Astrocyte of the hippocampus (primary cell): ENCODE results near the gene BTBD2.

Source experiments
- DNase-seq: peaks from one replicate; pipeline ENCODE4 v3.0.0; 2011; ENCODE audit warnings: low read depth, low spot score

BTBD2 gene

DNA sequence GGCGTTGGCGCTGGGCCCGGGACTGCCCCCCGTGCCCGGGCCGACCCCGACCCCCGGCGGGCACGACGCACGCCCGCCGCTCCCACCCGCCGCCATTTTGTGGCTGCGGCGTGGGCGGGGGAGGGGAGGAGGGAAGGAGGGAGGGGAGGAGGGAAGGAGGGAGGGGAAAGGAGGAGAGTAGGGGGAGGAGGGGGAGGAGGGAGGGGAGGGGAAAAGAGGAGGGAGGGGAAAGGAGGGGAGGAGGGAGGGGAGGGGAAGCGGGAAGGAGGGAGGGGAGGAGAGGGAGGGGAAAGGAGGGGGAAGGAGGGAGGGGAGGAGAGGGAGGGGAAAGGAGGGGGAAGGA, at the start of gene BTBD2:
Gene BTBD2, minus strand, starts transcription at position 107 of the 343 bp plus-strand sequence. Its CDS starts 11 bp downstream, at position 96.
- peak; percentile 78 for DNase-seq

DNA sequence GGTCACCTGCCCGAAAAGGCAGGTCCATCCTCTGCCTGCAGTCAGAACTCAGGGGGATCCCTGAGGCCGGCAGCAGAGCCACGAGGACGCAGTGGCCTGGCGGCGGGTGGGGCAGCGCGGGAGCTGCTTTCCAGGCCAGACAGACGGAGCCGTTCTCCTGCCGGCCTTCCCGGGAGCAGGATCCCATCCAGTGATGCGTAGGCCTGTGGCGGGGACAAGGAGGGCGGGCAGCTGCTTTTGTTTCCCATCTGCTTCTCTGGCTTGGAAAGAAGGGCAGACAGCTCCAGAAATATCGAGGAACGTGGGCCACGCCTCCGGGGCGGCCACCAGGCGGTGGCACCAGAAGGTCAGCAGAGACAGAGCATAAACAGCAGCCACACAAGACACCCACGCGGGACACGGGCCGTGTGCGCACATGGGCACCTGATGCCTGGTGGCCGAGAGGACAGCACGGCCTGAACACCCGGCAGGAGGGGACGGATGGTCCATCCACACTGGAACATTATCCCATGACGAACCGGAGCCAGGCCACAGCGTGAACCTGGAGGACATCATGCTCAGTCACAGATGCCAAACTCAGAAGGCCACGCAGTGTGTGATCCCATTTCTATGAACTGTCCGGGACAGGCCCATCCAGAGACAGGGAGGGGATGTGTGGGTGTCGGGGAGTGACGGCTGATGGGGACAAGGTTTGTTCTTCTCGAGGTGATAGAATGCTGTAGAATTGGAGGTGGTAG, 49.4 kb upstream of the BTBD2 start:
- no peak for DNase-seq

DNA sequence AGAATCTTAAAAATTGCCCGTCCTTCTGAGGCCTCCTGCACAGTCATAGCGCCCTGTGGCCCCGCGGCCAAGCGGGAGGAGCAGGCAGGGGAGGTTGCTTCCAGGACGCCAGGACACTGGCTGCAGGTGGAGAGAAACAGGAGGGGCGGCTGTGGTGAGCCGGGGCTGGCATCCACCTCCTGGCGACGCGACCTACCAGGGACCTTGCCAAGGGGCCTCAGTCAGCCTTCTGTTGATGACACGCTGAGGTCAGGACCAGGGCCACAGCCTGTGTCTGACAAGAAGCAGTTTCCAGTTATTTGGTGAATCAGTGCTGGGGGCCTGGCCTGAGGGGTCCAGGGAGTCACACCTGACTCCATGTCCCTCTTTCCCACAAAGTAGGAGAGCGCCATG, 48.9 kb upstream of the BTBD2 start:
- no peak for DNase-seq

DNA sequence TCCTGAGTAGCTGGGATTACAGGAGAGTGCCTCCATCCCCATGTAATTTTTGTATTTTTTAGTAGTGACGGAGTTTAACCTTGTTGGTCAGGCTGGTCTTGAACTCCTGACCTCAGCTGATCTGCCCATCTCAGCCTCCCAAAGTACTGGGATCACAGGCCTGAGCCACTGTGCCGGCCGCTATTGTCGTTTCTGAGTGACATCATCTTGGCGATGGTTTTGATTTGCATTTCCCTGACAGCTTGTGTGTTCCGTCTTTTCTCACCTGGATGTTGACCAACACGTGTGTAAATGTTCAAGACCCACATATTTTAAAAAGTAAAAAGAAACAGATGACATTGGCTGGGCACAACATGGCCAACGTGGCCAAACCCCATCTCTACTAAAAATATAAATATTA, 48.3 kb upstream of the BTBD2 start:
- no peak for DNase-seq

DNA sequence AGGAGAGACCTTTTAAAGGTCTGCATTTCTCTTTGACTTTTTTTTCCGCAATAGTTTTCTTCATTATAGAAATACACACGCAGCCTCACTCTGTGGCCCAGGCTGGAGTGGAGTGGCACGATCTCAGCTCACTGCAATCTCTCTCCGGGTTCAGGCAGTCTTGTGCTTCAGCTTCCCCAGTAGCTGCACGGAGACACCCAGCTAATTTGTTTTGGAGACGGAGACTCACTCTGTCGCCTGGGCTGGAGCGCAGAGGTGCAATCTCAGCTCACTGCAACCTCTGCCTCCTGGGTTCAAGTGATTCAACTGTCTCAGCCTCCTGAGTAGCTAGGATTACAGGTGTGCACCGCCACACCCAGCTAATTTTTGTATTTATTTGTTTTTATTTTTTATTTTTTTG, 47.3 kb upstream of the BTBD2 start:
- no peak for DNase-seq

DNA sequence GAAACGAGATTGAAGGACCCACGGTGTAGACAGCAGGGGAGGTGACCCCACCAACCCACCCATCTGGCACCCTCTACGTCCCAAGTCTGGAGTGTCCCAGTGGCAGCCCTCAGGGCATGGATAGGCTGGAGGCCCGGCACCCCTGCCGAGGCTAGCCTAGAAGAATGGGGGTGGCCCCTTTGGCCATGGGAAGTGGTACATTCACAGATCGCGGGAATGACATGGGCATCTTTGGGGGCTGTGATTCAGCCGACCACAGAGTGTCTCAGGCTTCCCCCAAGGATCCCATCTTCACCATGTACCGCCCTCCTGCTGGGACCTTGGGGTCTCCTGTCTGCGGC, 46.8 kb upstream of the BTBD2 start:
- DNase-seq = no peak

DNA sequence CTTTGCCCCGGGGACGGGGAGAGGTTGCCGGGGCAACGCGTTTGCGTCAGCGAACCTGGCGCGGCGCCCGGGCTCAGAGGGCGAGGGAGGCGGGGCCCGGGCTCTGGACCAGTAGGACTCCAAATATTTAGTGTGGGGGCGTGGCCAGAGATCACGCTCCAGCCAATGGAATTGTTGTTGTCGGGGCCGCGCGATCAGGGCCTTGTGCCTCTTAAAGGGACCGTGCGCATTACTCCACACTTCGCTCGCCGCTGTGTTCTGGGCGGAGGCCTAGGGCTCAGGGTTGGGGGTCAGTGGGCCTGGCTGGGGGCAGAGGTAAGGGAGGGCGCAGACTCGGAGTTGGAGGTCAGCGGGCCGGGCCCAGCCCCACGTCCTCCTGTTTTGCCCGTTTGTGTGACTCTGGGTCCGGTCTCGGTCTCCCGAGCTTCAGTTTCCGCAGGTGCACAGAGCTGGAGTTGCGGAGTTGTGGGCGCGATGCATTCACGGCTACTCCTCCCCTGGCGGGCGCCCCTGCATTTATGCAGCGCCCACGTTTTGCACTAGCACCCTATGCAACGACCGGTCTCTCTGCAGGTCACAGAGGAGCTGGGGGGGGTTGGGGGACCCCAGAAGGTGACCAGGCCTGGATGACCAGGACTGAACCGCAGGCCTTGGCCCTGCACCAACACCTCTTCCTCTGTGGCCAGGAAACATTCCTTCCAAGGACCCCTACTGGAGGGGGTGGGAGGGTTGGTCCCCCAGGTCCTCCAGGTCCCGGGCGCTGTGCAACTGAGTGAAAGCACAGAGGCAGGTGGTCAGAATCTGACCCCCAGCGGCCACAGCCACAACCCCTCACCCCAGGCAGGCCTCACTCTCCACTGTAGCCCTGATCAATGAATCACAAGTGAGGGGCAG, 46.2 kb upstream of the BTBD2 start:
- peak; percentile 100 for DNase-seq

DNA sequence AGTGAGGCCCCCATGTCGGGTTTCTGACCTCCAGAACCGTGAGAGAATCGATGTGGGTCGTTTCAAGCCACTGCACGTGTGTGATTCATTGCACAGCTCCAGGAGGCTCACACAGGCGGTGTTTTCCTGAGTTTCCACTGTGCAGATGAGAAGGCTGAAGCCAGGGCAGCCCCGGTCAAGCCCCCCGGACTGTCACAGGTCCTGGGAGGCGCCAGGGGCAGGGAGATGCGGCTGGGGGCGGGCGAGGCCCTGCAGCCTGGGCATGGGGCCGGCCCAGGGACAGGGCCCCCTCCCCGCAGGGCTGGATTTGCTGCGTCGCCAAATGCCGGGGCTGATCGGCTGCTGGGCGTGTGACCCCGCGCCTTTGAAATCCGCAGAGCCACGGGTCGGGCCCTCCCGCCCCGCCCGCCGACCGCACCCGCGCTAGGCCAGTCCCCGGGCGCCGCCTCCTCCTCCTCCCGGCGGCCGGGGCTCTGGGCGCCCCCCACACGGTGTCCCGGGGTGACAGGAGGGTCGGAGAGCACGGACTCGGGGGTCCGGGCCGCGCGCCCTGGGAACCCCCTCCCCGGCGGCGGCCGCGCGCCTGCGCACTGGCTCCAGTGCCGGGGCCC, 45.5 kb upstream of the BTBD2 start:
- no peak for DNase-seq

DNA sequence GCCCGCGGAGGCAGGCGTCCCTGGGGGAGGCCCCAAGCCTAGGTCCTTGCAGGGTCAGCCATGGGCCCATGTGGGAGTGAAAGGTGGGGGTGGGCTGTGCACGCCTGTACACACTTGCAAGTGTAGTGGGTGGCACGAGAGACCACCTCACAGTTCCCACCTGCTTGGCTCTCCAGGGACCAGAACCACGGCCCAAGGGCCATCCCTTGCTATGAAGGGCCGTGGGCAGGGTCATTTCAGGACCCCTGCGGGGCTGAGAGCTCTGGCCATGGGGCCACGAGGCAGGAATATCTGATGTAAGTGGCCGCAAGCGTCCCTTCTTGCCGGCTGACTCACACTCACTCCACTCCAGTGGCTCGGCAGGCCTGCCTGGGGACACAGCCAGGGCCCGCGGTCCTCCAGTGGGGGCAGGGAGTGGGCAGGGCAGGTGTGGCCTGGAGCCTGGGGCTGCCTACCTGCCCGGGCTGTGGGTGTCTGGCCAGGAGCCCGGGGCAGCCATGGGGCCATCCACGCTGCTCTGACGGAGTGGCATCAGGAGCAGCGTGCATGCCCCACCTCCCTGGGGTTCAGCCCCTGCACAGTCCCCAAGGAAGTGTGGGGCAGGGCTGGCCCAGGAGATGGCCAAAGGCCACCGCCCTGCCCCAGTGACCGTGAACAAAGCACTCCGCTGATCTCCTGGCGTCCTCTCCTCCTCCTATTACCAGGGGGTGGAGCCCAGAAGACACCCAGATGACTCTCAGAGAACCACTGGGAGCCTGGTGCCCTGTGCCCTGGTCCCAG, 44.1 kb upstream of the BTBD2 start:
- DNase-seq = peak; percentile 82

DNA sequence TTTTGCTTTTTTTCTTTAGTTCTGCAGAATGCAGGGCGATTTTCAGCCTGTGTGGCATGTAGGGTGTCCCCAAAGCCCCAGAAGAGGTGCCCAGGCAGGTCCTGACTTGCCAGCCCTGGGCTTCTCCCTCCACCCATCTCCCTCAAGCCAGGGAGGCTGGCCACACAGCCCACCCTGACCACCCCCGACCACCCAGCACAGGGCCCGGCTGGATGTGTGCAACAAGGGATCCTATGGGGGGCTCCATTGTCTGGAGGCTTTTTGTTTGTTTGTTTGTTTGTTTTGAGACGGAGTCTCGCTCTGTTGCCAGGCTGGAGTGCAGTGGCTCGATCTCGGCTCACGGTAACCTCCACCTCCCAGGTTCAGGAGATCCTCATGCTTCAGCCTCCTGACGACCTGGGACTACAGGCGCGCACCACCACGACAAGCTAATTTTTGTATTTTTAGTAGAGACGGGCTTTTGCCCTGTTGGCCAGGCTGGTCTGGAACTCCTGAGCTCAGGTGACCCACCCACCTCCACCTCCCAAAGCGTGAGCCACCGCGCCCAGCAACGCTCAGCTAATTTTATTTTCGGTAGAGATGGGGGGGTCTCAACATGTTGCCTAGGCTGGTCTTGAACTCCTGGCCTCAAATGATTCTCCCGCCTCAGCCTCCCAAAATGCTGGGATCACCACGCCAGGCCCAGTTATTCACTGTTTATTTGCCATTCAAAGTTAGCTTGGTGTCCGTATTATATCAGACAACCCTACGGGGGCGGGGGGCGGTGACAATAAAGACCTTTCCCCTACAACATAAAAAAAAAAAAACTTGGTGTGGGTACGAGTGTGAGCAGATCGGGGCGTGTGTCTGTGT, 43.3 kb upstream of the BTBD2 start:
- DNase-seq = no peak

DNA sequence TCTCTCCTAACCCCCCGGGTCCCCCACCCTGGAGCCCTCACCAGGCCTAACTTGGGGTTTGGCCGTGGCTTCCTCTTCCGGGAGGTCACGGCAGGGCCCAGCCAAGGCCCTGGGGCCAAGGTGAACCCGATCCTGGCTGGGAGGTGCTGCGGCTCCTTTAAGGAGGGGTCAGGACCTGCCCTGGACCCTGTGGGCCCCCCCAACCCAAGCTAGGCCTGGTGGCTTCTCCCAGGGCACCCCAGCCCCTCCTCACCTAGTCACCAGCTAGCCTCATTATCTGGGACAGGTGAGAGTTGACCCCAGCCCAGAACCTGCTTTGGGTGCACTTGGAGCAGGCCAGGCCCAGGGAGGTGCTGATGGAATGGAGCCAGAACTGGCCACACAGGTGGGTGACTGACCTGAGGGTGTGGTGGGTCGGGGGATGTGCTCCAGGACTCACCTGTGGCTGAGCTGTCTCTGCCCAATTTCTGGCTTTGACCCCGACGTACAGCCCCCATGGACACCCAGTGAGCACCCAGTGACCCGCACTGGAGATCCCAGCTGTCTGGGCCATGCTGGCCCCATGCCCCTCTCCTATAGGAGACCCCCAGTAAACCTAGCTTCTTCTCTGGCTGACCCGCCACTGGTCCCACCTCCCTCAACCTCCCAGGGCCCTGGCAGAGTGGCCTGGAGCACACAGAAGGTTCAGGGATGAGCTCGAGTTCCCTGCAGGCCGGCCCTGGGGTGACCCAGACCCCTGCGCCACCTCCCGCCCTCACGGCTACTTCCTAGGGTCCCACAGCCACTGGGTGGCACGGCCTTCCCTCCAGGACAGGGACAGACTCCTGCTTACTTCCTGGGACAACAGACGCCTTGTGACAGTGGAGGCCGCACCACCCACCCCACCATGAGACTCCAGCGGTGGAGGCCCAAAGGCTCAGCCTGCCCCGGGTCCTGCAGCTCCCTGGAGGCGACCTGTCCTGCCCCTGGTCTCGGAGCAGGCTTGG, 42.3 kb upstream of the BTBD2 start:
- no peak for DNase-seq

DNA sequence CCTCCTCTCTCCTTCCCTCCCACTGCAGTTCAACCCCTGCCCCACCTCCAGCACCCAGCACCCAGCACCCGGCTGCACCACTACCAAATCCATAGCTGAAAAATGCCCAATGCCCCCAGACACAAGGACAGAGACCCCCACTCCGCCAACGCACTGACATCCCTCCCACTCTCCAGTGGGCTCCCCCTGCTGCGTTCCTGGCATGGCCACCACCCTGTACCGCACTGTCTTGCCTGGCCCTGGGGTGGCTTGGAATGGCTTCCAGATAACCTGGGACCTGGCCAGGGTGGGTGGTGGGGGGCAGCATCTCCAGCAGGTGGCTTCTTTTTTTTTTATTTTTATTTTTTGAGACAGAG, 41.3 kb upstream of the BTBD2 start:
- DNase-seq = no peak

DNA sequence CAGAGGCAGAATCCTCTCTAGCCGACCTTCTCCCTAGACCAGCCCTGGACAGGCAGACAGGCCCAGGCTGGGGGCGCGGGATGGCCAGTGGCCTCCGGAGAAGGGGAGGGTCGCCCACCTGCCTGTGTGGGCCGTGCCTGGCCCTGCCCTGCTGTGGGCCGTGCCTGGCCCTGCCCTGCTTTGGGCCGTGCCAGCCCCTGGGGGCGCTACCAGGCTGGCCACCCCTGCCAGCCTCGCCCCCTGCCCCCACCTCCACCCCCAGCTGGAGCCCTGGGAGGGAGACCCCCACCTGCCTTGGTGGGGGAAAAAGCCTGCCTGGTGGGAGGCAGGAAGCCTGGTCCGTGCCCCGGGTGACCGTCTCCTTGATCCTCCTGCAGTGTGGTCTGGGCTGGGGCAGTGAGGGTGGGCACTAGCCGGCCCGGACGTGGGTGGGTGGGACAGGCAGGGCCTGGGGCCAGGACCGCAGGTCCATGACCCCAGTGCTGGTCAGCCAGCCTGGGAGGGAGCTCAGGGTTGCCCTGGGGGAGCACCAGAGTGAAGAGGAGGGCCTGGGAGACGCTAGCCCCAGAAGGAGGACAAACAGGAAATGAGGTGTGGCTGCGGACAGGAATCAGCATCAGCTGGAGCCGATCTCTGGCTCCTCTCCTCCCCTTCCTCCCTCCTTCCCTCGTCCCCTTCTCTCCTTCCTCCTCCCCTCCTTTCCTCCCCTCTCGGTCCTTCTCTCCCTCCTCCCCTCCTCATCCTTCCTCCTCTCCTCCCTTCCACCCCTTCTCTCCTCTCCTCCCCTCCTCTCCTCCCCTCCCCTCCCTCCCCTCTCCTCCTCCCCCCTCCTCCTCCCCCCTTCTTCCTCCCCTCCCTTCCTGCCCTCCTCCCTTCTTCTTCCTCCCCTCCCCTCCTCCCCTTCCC, 40.7 kb upstream of the BTBD2 start:
- DNase-seq = peak; percentile 53

DNA sequence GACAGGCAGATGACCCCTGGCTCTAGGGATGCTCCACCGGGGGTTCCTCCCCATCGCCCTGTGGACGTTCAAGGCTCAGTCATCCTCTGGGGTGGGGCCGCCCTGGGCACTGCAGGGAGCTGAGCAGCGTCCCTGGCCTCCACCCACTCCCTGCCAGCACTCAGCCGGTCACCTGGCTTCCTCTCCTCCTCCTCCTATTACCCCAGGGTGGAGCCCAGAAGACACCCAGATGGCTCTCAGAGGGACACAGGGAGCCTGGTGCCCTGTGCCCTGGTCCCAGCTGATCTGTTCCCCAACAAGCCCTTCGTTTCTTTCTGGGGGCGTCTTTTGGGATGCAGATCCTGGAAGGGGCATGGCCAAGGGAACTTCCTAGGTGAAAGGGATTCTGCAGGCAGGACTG, 39.2 kb upstream of the BTBD2 start:
- DNase-seq = no peak

DNA sequence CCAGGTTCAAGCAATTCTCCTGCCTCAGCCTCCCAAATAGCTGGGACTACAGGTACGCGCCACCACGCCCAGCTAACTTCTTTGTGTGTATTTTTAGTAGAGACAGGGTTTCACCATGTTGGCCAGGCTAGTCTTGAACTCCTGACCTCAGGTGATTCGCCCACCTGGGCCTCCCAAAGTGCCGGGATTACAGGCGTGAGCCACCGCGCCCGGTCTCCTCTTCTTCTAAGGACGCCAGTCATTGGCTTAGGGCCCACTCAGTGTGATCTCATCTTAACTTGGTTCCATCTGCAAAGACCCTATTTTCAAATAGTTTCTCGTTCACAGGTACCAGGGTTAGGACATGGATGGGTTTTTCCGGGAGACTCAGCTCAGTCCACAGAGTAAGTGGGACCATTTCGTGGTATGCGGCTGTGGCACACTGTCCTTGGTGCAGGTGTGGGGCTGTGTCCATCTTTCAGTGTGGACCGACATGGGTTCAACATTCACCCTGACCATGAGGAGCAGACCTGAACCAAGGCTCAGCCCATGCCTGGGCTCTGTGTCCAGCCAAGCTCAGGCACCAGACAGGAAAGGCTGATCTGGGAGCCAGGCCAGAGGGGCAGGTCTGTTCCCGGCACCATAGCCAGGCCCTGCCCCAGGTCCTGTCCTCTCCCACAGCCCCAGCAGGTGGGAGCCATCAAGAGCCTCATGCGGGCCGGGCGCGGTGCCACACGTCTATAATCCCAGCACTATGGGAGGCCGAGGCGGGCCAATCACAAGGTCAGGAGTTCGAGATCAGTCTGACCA, 38.3 kb upstream of the BTBD2 start:
- no peak for DNase-seq

DNA sequence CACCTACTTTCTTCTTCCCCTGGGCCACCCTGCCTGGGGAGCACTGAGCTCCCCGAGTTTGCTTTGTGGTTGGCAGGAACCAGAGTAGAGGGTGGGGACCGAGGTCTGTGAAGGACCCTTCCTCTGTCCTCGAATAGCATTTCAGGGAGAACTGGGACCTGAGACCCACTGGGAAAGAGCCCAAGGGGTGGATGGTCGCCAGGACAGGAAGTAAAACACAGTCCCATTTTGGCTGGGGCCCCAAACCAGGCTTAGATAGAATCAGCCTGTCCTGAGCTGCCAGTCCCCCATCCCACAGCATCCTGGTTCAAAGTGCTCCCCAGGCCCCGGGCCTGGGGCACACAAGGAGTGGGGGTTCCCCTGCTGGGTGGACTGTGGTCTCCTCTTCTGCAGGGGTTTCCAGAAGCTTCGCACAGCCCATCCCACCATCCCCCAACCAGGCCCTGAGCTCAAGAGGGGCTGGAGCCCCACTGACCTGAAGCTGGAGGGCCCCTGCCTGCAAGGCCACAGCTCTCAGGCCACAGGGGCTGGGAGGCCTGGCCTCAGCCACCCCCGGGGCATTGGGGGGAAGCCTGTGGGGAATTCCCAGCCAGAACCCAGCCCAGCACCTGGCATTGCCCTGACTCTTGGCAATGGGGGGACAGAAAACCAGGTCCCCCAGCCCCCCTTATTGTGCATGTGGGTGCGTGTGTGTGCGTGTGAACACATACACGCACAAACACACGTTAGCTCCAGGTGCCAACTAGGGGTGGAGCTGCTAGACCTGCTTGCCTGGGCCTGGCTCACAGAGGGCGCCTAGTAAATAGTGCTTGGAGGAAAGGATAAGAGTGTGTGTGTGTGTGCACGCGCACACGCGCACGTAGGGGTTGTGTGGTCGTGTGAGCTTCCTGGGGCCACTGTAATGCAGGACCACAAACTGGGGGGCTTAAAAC, 36.5 kb upstream of the BTBD2 start:
- DNase-seq = no peak
